AG08396 (cell line): ENCODE results near the gene SLC9A9.

Experiments used
- DNase-seq: peaks from one replicate; pipeline ENCODE4 v3.0.0; 2012; ENCODE audit warnings: low spot score, mixed read lengths

The SLC9A9 gene

GRCh38 chr3:143243686-143244085 lies 604.6 kb downstream of the SLC9A9 start:
- DNase-seq: no peak

GRCh38 chr3:143242691-143243090 lies 605.6 kb downstream of the SLC9A9 start:
- DNase-seq: no peak

DNA sequence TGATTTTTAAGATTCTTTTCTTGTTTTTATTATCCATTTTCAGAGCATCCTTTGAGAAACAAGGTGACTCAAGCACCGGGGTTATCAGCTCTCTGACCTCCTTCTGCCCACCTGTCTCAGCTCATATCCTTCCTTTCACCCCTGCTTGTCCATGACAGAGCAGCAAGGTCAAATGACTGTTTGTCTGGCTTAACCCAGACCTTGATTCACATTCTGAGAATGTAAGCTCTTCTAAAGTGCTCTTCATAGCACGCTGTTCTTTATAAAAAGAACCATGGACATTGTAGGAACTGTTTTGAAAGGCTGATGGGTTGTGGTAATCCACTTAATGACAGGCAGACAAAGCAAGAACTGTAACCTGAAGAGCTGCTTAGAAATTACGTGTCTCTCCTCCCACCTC lies 606.2 kb downstream of the SLC9A9 start:
- DNase-seq: no peak

DNA sequence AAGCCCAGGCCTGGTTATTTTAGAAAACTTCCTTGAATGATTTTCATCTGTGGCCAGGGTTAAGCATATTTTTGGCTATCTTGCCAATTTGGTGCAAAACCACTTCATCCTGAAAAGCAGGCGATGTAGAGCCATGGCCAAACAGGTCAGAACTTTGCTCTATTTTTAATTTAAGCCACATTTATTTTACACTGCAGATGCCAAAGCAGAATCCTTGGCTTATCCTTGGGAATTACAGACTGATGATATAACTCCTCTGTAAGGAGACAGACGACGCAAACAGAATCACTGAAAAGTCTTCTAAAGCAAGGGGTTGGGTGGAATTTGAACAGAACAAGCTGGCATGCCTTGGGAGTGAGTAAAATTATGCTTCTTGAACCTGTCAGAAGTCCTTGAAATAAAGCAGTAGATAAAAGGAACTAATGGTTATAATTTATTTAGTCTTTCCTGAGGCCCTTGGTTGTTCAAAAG lies 606.8 kb downstream of the SLC9A9 start:
- no peak for DNase-seq

DNA sequence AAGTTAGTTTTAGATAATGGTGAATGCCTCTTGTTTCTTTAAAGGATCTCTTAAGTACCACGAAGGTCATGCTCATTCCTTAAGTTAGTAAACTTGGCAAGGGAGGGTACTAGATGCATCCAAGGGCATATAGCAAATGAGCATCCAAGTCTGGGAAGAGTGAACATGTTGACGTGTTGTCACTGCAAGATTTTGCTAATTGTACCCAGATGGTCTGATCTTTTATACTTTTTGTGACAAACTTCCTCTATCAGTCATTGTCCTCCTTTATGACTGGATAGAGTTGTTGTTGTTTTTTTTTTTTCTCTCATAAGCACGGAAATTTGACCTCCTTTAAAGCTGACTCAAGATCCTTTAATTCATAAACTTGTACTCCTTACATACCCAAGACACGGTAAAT lies 607.4 kb downstream of the SLC9A9 start:
- no peak for DNase-seq

DNA sequence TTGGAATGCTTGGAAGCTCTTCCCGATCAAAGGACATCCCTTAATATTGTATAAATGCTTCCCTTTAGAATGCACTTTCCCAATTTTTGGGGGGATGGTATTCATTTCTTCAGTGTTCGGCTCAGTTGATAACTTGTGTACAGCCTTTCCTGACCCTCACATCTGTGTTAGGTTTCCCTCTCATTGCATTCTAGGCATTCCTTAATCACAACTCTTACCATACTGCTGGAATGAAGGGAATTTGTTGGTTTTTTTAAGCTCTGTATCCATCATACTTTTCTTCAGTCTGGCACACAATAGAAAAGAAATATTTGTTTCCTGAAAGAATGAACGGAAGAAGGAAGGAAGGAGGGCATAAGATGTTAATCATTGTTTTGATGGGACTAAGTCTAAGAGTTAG lies 609.2 kb downstream of the SLC9A9 start:
- no peak for DNase-seq

GRCh38 chr3:143237077-143237627 lies 611.1 kb downstream of the SLC9A9 start:
- no peak for DNase-seq

- no peak for DNase-seq
Measured at GRCh38 chr3:143236226-143236964, 611.9 kb downstream of the SLC9A9 start.

GRCh38 chr3:143235614-143236204 lies 612.6 kb downstream of the SLC9A9 start:
- DNase-seq: no peak

DNA sequence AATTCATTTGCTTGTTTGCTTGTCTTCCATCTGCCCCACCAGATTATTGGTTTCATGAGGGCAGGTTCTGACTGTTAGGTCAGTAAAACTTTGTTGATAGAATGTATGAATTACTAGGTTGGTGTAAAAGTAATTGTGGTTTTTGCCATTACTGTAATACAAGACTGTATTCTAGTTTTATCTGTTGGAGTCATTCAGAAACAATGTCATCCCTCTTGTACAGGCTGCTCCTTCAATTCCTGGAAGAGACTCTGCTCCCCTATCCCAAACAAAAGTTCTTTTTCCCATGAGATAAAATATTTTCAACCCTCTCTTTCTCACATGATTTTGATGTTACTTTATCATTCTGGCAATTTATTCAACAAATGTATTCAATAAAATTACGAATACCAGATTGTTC lies 613.7 kb downstream of the SLC9A9 start:
- no peak for DNase-seq

DNA sequence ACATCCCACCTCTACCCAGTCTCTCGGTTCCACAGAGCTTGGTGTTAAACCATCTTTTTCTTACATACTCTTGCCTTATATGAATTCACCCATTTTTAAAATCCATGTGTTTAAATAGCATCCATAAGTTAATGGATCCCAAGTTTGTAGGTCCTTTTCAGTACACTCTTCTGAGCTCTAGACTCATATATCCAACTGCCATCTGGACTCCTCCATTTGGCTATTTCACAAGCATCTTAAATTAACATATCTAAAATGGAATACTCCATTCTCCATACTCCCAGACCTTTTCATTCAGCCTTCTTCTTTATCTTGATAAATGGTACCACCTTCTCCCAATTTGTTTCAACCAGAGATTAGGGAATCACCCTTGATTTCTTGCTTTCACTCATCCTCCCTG lies 615.3 kb downstream of the SLC9A9 start:
- no peak for DNase-seq

GRCh38 chr3:143228405-143228804 lies 619.9 kb downstream of the SLC9A9 start:
- no peak for DNase-seq

DNA sequence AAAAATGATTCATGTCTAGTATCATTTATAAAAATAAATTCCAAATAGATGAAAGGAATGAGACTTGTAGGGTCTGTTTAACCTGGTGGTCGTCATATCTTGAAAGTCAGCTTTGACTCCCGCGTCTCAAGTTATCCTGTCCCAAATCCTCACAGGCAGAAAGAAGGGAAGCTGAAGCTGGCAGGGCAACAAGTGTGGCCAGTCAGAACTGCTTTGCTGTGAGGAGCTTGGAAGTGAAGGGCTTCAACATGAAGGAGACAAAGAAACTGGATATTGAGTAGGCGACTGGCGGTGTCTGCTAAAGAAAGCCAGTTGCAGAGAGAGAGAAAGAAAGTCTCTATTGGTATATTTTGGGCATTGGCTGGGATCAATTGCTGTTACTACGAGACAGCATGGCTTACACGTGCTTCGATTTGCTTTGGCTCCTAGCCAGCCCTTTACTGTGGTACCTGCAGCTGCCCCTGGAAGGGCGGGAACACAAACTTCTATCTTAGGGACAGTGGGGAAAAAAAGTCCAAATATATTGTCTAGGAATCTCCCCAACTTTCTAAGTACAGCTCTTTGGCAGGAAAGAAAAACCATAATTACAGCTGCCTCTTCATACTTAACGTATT lies 621.5 kb downstream of the SLC9A9 start:
- no peak for DNase-seq

- no peak for DNase-seq
Measured at GRCh38 chr3:143224716-143225115, 623.6 kb downstream of the SLC9A9 start.

GRCh38 chr3:143222981-143223380 lies 625.3 kb downstream of the SLC9A9 start:
- DNase-seq: no peak

DNA sequence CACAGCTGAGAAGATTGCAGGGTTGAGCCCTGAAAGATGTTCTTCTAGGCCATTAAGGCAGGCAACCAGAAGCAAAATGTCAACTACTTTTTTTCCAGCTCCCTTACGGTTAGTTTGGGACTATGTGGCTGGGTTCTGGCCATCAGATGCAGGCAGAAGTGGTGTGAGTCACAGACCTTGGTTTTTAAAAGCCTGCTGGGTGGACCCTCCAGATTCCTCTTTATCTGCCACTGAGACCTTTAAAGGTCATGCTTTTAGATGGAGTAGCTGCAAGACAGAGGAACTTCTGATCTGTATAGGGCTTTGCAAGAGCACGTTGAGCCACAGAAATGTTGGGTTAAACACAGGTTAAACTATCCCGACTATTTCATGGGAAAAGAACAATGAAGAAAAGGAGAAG lies 625.8 kb downstream of the SLC9A9 start:
- no peak for DNase-seq

- no peak for DNase-seq
Measured at GRCh38 chr3:143221446-143221845, 626.8 kb downstream of the SLC9A9 start.

- DNase-seq: no peak
Measured at GRCh38 chr3:143220741-143221140, 627.5 kb downstream of the SLC9A9 start.

DNA sequence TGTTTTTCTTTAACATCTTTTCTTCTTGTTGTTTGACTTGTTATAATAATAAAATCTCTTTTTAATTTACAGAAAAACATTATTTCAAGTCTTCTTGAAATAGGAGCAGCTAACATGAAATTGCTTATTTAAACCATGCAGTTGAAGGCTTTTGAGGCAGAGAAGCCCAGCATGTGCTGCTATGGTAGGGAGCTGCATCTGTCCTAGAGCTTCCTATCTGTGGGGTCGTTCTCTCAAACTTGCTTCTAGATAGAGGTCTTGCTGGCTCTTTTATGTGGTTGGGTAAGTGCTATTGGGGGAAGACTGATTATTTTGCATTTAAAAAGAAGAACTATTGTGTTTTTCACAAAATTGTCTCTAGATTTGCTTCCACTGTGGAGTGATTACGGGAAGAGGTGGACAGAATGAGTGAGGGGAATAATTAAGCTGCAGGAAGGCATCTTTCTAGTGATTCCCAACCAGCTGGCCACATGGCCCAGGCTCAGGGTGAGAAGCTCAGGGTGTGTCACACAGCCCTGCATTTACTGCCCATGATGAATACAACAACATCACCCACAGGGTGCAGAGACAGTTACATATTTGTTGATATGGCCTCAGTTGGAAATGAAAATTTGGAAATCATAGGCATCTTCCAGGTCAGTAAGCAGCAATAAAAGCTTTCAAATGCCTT lies 630.0 kb downstream of the SLC9A9 start:
- no peak for DNase-seq

- no peak for DNase-seq
Measured at GRCh38 chr3:143217283-143217682, 631.0 kb downstream of the SLC9A9 start.

- DNase-seq: no peak
Measured at GRCh38 chr3:143216709-143217182, 631.5 kb downstream of the SLC9A9 start.
